CD4-positive, alpha-beta T cell treated with Interleukin-17A for 4 hours (primary cell): ENCODE results near the gene SLC2A8.
A peak's percentile ranks its signal among the peaks of the same experiment; 100 is the strongest.

Source experiments
- DNase-seq: peaks from one replicate; pipeline ENCODE4 v3.0.0-alpha.2; 2020; ENCODE audit warnings: mixed read lengths

Gene SLC2A8, protein sequence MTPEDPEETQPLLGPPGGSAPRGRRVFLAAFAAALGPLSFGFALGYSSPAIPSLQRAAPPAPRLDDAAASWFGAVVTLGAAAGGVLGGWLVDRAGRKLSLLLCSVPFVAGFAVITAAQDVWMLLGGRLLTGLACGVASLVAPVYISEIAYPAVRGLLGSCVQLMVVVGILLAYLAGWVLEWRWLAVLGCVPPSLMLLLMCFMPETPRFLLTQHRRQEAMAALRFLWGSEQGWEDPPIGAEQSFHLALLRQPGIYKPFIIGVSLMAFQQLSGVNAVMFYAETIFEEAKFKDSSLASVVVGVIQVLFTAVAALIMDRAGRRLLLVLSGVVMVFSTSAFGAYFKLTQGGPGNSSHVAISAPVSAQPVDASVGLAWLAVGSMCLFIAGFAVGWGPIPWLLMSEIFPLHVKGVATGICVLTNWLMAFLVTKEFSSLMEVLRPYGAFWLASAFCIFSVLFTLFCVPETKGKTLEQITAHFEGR

DNA sequence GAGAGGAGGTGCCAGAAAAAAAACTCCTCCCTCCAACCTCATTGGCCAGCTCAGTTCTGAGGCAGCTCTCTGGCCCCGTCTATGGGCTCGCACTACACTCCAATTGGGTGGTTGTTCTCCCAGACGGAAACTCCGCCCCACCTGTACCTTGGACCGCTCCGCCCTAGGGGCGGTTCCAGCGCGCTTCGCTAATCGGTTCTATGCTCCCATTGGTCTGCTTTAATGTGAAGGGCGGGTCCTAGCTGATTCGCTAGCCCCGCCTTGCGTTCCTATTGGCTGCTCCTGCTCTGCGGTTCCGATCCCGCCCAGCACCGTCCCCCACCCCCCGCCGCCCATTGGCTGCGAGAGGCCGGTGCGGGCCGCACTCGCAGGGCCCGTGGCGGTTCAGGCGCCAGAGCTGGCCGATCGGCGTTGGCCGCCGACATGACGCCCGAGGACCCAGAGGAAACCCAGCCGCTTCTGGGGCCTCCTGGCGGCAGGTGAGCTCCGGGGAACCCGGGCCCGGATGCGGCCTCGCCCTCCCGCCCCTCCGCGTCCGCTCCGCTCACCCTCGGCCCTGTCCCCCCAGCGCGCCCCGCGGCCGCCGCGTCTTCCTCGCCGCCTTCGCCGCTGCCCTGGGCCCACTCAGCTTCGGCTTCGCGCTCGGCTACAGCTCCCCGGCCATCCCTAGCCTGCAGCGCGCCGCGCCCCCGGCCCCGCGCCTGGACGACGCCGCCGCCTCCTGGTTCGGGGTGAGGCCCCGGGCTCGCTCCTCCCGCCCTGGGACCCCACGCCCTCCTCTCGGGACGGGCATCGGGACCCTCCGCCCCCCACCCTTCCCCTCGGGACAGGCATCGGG lies at the start of gene SLC2A8:
Gene SLC2A8 (plus strand): TSS at position 362 of the 838 bp plus-strand sequence. CDS start 62 bp downstream, at position 424.
- DNase-seq, result peak; percentile 82

DNA sequence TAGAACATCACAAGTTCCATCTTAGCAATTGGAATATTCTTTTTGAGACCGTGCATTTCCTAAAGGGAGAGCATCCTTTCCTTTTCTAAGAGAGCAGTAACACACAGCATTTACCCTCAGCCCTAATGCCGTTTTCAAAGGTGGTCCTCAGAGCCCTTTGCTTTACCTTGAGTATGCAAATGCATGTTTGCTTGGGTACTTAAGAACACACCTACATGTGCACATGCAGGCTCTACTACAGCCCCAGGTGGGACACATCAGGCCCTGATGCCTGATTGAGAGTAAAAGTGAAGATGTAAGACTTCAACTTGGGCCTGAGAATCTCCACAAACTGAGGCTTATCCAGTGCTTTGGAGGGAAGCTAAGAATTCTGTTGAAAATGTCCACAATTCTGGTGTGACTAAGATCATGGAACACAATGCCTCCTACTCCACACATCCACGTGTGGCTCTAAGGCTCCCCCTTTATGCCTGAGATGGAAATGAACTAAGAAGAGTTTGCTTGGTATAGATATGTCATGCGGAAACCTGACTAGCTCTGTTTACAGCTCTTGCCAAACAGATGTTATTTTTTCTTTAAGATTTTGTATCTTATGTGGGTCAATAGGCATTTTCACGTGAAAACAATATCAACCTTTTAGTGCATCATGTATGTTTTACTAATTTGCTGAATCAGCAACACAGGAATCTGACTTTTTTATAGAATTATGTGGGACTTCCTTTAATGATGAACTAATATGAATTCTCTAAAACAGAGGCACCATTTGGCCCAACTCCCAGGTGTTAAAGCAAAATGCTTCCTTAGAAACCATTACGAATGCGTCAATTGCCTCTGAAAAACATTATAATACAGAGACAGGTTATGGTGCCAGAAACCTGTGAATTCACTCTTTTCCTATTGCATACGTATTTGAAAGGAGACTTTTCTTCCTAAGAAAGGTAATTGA lies 48.9 kb upstream of the SLC2A8 start:
- no peak for DNase-seq

DNA sequence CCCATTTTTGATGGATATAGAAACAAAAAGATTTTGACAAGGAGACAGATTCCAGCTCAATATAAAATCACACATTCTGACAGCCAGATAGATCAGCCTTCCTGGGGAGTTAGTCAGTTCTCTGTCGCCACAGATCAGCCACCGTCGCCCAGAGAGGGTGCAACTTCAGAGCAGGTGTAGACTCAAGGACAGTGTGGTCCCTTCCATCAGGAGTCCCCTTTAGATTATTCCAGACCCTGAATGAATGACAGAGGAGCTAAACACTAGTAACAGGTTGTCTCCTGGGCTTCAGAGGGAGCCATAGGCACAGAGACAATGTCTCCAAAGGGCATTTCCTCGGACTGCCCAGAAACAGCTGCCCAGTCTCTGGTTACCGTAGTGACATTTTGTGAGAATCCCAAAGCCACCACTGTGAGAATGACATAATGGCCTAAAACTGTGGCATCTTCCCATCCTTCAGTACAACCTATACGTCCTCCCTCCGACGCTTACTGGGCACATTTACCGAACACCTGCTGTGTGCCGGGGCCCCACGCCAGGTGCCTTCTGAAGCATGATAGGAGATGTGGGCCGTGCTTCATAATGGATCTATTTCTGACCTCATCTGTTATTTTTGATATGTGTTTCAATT lies 47.4 kb upstream of the SLC2A8 start:
- no peak for DNase-seq

DNA sequence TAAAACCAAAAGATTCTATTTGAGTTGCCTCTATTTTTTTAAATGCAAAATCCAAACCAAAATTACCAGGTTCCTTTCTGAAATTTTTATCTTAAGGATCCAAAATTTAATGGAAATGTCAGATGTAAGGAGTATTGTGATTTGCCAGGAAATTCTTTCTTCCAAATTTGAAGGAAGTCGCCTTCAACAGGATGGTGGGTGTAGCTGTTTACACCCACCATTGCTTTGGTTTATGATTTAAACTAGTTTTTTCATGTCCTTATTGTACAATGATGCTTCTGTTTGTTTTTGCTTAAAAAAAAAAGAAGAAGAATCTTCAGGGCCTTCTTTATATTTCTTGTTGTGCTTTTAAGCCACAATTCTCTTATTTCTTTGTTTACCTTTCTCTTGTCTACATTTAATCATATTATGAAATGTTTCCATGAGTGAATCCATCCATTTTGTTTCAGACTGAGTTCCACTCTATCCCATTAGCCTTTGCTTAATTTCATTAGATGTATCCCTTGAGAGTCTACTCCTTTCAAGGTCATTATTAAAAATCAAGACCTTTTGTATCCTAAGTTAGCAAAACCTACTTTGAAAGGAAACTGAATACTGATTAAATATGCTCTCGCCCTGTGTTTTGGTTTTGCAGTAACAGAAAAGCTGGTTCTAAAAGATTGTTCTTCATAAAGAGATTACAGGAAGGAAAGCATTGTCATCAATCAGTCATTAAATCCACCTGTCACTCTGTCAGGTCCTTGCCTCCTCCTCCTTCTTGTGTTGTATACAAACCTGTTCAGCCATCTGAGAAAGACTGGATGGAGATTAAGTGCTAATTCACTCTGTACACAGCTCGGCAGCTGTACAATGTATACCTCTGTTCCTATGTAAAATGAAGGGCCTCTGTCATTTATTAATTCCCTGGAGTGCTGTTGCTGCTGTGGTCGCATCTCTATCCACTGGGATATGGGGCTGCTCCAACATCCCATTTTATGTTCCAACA lies 45.5 kb upstream of the SLC2A8 start:
- DNase-seq, result no peak

DNA sequence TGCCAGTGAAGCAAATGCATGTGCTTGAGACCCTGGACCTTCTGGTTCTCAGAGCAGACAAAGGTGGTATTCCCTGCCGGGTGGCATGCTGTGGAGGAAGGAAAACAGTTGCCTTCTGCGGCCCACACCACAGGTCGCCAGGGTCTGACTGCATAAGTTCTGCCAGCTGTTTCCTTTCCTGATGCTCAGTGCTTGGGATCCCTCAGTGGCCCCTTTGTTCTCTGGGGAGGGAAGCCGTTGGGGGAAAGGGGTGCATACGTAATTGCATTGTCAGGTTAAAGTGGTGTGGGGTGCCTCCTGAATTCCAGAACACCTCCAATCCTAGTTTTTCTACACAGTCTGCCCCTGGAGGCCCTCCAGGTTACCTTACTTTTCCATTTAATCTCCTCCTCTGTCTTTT lies 43.1 kb upstream of the SLC2A8 start:
- DNase-seq, result no peak

DNA sequence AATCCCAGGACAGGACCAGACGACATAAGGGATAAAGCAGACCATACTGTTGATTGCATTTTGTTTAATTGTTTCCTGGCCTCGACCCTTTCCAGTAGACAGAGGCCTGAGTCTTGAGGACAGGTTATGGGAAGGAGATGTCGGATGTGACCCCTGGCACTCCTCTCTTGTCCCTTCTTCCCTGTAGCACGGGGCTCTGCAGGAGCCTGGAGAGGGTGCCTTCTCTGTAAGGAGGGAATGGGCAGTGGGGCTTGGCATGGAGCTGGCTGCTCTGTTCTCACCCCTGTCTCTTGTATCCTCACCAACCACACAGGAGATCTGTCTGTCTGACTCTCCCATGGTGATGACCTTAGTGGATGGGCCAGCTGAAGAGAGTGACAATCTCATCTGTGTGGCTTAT lies 40.1 kb upstream of the SLC2A8 start:
- no peak for DNase-seq

DNA sequence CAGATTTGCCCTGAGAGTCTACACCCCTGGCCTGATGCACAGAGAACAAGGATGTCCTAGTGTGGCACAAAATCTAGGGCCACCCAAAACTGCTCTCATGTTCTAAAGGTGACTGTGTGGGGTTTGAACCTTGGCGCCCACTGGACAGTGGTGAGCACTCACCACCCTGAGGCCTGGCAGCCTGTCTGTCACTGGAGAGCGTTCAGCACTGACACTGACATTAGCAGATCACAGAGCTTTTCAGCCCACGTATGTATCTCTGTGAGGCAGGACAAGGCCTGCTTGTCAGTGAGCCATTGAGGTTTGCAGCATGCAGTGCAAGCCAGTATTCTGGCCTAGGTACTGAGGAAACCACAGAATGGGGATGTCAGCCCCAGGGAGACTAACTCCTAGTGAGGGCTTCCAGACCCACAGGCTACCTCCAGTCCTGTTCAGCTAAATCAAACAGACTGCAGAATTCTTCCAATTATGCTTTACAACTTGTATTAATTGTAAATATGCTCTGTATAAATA lies 38.9 kb upstream of the SLC2A8 start:
- no peak for DNase-seq

DNA sequence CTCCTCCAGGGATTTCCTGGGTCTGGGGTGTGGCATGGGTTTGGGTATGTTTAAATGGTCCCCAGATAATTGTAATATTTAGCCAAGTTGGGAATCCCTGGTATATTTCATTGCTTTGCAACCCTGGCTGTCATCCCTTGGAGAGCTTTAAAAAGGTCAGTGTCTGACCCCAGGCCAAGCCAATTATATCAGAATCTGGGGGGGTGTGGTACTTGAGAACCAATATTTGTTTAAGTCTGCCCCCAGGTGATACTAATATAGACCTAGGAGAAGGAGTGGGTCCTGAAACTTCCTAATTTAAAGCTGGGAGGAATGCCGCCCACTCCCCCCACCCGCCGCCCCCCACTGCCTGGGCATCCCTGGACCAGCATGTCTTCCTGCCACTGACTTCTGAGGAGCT lies 38.2 kb upstream of the SLC2A8 start:
- DNase-seq, result no peak

DNA sequence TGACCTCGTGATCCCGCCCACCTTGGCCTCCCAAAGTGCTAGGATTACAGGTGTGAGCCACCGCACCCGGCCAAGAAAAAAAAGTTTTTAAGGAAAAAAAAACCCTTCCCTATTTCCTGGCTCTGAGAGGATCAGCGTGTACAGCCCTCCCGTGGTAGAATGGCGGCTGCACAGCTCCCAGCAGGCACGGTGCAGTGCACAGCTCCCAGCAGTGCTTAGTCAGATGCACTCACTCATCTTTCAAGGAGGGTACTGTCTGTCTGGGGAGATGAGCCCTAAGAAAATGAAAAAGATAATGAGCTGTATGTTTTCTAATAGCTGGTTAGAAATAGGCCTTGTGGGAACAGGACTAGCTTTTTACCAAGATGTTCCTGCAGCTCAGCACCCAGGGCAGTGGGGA lies 36.7 kb upstream of the SLC2A8 start:
- no peak for DNase-seq

DNA sequence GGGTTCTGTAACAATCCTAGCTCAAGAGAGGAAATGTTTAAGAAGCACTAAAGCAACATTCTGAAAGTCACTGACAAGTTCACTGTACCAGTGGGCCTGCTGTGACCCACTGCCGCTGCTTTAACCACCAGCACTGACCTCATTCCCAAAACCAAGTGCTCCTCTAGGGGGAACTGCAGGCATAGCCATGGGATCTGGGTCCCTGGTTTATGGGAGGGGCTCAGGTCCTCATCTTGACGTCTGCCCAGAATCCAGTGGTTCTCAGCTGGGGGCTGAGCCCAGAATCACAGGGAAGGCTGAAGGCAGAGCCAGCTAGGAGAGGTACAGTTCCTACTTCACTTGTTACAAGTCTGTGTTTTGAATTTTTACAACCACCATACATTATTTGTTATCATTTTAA lies 36.1 kb upstream of the SLC2A8 start:
- peak; percentile 10 for DNase-seq

DNA sequence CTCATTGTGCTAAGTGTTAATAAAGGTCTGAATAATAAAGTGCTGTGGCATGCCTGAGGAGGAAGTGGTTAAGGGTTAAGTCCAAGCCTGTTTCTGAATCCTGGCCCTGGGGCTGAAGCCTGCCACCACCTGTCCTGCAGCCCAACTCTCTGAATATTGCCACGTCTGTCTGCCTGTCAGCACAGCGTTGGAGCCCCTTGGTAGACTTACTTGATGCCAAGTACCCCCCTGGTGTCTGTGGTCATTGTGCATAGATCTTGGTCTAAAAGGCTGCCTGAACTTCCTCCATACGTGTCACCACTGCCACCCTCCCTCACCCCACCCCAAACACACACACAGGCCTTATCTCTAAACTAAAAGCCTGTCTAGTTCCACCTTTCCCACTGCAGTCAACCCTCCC lies 35.4 kb upstream of the SLC2A8 start:
- DNase-seq, result no peak

DNA sequence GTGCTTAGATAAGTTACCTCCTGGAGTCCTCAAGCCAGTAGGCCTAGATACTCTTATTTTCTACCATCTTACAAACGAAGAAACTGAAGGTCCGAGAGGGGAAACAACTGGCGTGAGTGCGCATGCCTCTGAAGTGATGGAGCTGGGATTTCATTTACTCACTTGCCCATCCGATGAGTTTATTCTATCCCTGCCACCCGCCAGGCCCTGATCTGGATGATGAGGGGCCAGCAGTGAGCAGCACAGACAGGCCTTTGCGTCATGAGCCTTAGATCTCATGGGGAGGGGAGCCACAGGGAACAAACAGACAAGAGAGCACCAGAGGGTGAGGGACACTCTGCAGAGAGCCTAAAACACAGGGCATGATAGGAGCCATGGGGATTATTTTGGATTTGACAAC lies 34.1 kb upstream of the SLC2A8 start:
- no peak for DNase-seq

DNA sequence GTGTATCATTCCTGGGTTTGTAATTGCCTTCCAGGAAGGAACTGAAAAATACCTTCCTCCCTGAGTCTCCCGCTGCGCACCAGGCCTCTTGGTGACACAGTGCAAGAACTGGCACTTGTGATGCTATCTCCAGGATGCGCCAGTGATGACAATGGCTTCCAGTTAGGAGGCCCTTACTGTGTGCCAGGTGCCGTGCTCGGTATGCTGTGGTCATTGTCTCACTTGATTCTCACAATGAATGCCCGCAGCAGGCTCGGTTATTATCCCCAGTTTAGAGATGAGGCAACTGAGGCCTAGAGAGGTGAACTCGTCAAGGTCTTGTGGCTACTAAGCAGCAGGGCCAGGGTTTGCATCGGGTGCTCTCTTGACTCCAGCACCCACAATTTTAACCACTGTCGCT lies 31.5 kb upstream of the SLC2A8 start:
- no peak for DNase-seq

DNA sequence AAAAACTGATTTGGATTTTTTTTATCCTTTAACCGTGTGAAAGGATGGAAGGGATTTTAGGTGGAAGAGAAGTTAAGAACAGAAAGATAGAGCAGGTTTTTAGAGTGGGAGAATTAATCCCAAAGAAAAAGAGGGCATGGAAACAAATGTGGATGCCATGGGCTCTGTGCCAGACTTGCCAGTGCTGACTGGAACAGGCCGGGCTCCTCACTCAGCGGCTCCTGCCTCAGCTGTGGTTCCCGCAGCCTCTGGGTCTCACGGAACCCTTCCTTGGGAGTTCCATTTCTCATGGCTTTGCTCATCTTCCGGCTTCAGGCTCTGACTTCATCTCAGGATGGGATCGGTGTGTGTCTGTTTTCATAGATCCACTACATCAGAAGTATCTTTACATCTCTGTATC lies 30.4 kb upstream of the SLC2A8 start:
- no peak for DNase-seq

DNA sequence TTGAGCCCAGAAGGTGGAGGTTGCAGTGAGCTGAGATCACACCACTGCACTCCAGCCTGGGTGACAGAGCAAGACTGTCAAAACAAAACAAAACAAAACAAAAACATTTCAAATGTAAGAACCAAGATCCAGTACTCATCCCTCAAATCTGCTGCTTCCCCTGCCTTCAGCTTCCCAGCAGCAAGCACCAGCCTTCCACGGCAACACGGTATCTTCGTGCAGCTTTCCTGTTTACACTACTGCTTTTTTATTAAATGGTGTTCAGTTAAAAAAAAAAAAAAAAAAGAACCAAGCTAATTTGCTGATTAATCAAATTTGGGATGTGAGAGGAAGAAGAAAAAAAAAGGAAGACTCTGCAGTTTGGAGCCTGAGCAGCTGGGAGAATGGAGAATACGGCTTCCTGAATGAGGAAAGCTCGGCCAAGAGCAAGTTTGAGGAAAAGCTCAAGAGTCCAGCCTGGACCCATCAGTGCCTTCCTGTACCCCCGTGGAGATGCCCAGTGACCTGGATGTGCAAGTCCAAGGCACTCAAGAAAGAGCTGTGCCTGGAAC lies 28.0 kb upstream of the SLC2A8 start:
- no peak for DNase-seq

DNA sequence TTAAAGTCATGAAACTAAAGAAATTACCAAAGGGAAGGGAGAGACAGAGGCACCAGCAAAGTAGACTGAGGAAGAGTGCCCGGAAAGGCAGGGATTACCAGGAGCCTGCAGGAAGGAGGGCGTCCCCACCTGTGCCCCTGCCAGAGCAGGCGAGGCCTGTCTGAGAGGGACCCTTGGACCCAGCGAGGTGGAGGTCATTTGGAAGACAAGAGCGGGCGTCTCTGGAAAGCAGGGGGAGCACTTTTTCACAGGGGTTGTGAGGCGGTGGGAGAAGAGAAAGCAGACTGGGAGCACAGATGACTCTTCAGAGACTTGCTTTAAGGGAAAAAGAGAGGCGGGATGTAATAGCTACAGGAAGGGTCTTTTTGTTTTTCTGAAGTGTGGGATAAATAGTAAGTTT lies 27.5 kb upstream of the SLC2A8 start:
- DNase-seq, result no peak

DNA sequence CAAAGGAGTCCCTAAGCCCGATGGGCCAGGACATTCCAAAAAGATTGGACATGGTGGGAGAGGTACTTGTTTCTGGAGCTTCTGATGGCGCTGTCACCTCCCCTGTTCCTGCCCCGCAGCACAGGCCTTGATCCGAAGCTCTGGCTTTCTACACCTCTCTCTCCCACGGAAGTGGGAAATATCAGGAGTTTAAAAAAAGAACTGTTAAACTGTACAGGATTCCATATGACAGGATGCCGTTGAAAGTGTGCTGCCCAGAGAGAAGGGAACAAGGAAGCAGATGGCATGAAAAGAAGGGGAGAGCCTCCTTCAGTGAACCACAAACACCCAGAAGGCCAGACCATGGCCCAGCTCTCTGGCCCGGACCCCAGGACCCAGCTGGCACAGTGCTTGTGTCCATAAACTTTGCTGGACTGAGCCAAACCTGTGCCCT lies 26.8 kb upstream of the SLC2A8 start:
- DNase-seq, result no peak

DNA sequence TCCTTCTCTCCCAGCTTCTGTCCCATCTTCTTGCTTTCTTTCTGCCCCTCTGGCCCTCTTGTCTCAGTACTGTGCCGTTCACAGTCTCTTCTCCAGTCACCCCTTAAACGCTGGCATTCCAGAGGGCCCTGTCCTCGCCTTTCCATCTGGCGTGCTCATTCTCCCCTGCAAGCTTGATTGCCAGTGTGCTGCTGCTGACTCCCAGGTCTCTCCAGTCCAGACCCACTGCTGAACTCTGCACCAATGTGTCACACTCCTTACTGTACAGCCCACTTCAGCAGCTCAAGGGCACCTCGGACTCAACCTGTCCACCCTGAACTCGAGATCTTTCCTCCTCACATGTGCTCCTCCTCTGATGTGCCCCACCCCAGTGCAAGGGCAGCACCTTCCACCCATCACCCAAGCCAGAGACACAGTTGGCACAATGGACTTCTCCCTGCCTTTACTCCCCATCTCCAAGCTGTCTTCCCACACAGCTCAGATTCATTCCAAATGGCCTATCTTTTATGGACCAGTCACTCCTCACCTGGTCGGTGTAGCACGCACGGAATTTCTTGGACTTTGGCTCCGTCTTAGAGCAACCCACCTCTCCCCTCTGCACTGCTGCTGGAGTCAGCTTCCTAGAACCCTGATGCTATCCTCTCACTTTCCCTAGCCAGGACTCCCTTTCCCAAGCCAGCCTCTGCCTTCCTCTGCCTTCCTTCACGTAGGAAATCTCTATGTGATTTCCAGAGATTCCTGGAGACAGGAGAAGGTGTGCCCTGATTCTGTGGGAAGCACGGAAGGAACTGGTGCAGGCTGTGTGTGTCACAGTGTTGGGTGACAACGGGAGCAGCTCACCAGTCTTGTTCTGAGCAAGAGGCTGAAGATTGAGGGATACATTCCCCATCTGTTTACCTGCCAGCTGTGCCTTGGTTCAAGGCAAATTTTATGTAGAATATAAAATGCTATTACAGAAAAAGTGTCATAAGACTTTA lies 26.0 kb upstream of the SLC2A8 start:
- DNase-seq, result no peak

DNA sequence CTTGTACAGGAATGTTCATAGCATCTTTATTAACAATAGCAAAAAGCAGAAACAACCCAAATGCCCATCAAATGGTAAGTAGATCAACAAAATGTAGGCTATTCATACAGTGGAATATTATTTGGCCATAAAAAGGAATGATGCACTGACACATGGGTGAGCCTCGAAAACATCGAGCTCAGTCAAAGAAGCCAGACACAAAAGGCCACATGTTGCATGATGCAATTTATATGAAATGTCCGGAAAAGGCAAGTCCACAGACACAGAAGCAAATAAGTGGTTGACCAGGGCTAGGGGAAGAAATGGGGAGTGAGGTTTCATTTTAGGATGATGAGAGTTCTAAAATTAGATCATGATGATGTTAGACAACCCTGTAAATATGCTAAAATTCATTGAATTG lies 16.5 kb upstream of the SLC2A8 start:
- no peak for DNase-seq
